CD4-positive, alpha-beta T cell treated with Interleukin-6 for 4 hours (primary cell): ENCODE results near the gene MEX3C.

ENCODE experiments used
- DNase-seq: peaks from one replicate; pipeline ENCODE4 v3.0.0-alpha.2; 2020; ENCODE audit warnings: mixed read lengths

The MEX3C gene

GRCh38 chr18:51191128-51191717 lies 6.3 kb downstream of the MEX3C start:
- peak; percentile 29 for DNase-seq

GRCh38 chr18:51190000-51190399 lies 7.5 kb downstream of the MEX3C start:
- DNase-seq, result no peak

- DNase-seq, result no peak
Observed at GRCh38 chr18:51188024-51188701, 9.3 kb downstream of the MEX3C start.

DNA sequence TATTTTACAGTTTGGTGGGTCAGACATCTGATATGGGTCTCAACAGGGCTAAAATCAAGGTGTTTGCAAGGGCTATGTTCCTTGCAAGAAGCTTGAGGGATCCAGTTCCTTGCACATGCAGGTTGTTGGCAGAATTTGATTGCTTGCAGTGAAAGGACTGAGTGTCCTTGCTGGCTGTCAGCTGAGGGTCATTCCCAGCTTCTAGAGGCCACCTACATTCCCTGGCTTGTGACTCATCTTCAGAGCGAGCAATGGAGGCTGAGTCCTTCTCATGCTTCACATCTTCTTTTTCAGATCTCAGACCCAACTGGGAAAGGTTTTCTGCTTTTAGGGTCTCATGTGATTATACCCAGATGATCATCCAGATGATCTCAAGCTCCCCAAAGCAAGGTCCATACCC lies 12.4 kb downstream of the MEX3C start:
- no peak for DNase-seq

GRCh38 chr18:51184091-51184457 lies 13.4 kb downstream of the MEX3C start:
- DNase-seq, result no peak

DNA sequence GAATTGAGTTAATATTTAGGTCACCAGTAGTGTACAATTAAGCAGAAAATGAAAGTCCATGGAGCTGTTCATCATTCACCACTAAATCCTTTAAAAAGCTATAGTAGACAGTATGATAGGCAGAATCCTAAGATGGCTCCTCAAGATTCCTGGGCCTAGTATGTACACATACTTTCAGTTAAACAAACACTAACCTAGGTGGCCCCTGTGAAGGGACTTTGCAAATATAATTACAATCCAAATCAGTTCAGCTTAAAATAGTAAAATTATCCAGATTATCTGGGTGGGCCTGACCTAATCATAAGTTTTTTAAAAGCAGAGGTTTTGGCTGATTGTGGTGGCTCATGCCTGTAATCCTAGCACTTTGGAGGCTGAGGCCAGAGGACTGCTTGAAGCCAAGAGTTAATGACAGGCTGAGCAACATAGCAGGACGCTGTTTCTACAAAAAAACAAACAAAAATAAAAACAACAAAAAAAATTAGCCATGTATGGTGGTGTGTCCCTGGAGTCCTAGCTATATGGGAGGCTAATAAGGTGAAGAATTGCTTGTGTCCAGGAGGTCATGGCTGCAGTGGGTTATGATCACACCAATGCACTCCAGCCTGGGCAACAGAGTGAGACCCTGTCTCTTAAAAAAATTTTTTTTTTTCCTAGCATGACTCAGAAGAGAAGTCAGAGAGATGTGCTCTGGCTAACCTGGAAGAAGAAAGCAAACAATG lies 13.9 kb downstream of the MEX3C start:
- DNase-seq, result no peak

DNA sequence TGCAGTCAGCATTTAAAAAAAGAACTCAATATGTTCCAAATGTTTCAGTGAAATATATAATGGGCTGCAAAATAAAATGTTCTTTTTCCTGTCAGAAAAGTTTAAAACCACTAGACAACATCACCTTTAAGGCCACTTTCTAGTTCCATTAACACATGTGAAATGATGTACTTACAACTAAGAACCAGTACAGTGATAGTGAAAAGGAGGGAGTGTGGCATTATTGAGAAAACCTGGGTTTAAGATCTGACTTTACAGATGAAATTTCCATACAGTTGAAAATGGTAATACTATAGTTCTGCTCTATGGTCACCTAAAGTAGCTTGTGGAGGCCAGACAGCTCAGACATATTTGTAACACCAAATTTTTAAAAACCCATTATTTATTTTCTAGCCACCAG lies 14.7 kb downstream of the MEX3C start:
- DNase-seq, result no peak

DNA sequence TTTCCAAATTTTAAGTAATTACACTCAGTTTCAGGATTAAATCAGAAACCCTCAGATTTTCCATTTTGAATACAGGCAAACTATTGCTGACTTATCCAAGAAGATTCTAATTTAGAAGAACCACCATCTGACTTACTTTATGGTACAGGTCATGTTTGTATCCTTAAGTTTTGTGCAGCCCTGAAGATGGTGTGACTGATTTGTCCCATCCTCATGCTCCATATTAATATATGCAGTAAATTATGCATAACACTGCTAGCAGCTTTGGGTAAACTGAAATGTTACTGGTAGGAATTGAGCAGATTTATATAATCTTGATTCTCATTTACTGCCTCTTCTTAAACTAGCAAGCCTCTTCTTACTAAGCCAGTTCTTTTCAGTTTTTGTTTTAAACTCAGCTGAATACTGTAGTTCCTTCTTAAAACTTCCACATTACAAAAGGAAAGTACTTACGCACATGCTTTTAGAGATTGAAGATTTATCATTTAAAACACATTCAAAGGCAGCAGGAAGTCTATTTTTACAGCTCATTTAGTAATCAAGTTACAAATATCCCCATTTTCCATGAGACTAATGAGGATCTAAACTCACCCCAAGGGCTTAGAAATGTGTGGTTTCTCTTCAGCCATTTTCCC lies 25.7 kb downstream of the MEX3C start:
- DNase-seq, result no peak

- DNase-seq, result no peak
Observed at GRCh38 chr18:51171223-51171622, 26.3 kb downstream of the MEX3C start.

DNA sequence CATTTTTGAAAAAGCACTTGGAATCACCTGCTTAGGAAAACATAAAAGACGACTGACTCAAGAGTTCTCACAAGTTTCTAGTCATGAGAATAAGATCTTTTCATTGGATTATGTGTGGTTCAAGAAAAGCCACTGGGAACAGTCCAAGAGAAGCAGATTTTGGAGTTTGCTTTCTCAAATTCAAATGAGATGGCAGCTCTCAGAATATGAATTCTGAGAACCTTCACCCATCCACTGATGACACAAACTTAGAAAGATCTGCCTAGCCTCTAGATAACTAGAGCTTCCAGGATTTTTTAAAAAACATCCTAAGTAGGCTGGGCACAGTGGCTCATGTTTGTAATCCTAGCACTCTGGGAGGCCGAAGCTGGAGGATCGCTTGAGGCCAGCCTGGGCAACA lies 26.8 kb downstream of the MEX3C start:
- no peak for DNase-seq

GRCh38 chr18:51169731-51170130 lies 27.8 kb downstream of the MEX3C start:
- DNase-seq, result no peak

DNA sequence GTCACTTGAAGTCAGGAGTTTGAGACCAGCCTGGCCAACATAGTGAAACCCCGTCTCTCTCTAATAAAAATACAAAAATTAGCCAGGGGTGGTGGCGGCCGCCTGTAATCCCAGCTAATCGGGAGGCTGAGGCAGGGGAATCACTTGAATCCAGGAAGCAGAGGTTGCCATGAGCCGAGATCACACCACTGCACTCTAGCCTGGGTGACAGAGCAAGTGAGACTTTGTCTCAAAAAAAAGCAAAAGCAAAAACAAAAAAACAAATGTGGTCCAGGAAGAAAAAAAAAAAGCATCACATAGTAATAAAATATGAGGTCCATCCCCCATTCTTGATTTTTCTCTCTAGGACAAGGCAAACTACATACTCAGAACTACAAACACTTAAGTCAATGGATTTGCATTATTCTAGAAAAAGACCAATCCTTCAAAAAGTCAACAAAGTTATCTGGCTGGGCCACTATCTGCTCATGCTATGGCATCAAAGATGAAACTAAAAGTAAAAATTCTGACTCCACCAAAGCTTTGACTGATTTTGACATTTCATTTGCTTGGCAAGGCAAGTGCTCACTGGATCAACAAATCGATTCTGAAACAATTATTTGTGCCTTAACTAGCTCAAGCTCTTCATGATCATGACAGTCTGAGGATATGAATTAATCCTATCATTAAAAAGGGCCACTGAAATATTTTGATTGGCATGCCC lies 28.4 kb downstream of the MEX3C start:
- no peak for DNase-seq

- peak; percentile 11 for DNase-seq
Observed at GRCh38 chr18:51168026-51168742, 29.3 kb downstream of the MEX3C start.

DNA sequence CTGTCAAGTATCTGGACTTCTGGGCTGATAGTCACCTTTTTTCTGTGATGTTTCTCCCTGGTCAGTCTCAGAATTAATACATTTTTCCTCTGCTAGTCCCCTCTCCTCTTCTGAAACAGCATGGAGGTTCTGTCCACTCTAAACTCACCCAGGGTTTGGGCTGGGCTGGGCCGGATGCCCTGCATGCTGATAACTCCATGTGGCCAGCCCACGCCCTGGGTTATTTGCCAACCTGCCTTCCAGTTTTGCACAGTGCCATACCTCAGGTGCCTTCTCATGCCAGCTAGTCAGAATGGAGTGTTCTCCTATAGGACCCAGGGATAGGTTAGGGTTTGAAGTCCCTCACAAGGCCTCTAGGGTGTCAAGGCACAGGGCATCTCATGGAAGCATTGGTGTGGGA lies 32.2 kb downstream of the MEX3C start:
- DNase-seq, result no peak

DNA sequence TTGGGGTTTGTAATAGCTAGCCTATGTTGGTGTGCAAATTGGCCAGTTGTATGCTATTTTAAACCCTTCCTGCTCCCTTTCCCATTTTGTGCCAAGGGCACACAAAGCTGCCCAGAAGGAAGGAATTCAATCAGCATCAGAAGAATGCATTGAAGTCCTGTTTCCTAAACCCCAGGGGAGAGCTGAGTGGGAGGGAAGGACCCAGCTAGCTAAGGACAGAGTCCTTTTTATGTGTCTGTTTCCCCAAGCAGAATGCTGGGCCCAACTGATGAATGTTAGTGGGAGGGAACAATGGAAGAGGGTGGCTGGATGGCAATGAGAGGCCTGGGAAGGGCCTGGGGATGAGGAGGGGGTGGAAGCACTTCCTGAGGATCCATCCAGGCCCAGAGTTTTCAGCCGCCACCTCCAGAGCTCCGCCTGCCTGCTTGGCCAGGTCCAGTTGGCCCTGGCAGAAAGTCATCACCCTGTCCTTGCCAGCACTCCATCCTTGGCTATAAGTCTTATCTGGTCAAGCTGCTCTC lies 32.7 kb downstream of the MEX3C start:
- no peak for DNase-seq

GRCh38 chr18:51164342-51164741 lies 33.1 kb downstream of the MEX3C start:
- no peak for DNase-seq

DNA sequence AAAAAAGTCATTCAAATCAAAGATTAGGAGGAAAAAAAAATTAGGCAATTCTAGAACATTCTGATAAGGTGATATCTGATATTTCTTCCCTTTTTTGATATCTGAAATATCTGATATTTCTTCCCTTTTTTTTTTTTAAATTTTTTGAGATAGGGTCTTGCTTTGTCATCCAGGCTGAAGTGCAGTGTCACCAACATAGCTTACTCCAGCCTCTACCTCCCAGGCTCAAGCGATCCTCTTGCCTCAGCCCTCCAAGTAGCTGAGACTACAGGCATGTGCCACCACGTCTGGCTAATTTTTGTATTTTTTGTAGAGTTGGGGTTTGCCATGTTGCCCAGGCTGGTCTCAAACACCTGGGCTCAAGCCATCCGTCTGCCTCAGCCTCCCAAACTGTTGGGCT lies 33.9 kb downstream of the MEX3C start:
- DNase-seq, result no peak

DNA sequence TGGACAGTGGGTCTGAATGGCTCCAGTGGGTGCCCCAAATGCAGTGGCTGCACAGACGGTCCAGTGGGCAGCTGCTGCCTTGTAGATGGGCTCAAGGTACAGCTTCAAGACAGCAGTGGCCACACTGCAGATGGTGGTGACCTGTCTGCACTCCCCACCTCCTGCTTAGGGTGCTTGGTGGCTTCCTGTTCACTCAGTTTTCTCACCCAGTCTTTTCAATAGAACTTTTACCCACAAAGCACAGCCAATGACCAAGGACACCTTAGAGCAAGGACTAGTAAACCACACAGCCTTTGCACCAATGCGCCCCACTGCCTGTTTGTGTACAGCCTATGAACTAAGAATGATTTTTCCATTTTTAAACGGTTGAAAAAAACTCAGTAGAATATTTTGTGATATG lies 34.9 kb downstream of the MEX3C start:
- DNase-seq, result no peak

- no peak for DNase-seq
Observed at GRCh38 chr18:51160646-51161045, 36.8 kb downstream of the MEX3C start.

GRCh38 chr18:51157215-51157614 lies 40.3 kb downstream of the MEX3C start:
- DNase-seq, result no peak

GRCh38 chr18:51154431-51155063 lies 42.9 kb downstream of the MEX3C start:
- DNase-seq, result no peak
